HG03064 (cell line): ENCODE measurements around the gene RHOT1.
"Not testable (repeated sequence)": the region's sequence is repeated elsewhere in the genome, so short reads cannot be mapped to it uniquely, and the experiment has no call there.

Source experiments
- ATAC-seq: cut with Tn5 transposase; IDR thresholded peaks from one replicate; pipeline ENCODE4 v1.9.1; 2021; ENCODE audit warnings: low read depth; ENCODE audit not compliant: unreplicated experiment

Gene RHOT1

GRCh38 chr17:32142038-32142856 lies at the start of gene RHOT1:
TSS of gene RHOT1 (plus strand) at chr17:32142502. CDS start at chr17:32142693, 191 bp downstream.
- peak; percentile 62 for ATAC-seq

DNA sequence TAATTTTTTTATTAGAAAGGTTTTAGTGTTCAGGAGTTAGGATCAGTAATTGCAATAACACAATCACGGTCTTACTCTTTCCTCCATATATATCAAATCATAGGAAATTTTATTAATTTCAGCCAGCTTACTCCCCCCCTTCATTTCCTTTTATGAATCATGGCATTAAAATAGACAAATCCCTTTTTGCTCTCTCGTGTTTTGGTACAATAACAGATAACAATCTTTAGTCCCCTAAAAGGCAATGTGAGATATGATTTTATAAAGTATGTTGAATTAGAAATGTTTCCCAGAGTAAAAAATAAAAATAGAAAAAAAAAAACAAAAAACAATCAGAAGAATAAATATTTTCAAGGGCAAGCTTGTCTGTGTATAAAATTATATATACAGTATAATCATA lies 42.6 kb upstream of the RHOT1 start:
- no peak for ATAC-seq

- not testable (repeated sequence) for ATAC-seq
Observed at GRCh38 chr17:32100323-32100722, 42.0 kb upstream of the RHOT1 start.

DNA sequence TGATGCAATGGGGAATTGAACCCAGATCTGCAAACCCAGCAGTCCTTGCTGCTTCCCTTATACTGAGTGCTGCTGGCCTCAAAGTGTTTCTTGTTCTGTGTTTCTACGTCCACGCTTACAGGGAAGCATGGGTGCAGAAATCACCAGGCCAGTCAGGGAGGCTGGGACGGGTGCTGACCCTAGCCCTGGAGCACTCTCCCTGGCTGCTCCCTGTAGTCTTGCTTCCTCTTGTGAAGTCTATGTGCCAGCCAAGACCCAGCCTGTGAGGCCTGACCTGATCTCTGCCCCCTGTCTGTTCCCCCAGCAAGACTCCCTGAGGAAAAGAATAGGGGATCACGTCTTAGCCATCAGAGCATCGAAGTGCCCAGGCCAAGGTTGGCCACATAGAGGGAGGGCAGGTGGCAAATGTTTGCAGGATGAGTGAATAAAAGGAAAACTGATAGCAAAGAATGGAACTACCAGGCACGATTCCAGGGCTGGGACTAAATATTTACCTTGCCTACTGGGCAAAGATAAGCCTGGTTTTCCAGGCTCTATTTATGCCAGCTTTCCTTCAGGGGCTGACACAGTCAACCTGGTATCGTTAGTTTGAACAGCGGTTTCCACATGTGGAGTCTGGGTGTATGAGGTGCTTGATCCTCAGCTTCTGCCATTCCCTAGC lies 41.2 kb upstream of the RHOT1 start:
- ATAC-seq = no peak

GRCh38 chr17:32102172-32102571 lies 40.1 kb upstream of the RHOT1 start:
- ATAC-seq = no peak

DNA sequence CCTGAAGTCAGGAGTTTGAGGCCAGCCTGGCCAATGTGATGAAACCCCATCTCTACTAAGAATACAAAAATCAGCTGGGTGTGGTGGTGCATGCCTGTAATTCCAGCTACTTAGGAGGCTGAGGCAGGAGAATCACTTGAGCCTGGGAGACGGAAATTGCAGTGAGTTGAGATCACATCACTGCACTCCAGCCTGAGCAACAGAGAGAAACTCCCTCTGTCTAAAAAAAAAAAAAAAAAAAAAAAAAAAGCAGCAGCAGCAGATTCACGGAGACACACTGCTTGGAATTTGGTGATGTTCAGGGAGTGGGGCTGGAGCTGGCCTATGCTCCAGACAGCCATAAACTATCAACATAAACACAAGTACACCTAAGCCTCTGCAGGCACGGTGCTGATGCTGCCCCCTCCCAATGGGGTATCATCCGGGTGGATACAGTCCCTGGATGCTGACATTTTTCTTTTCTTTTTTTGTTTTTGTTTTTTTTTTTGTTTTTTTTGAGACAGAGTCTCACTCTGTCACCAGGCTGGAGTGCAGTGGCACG lies 39.6 kb upstream of the RHOT1 start:
- no peak for ATAC-seq

DNA sequence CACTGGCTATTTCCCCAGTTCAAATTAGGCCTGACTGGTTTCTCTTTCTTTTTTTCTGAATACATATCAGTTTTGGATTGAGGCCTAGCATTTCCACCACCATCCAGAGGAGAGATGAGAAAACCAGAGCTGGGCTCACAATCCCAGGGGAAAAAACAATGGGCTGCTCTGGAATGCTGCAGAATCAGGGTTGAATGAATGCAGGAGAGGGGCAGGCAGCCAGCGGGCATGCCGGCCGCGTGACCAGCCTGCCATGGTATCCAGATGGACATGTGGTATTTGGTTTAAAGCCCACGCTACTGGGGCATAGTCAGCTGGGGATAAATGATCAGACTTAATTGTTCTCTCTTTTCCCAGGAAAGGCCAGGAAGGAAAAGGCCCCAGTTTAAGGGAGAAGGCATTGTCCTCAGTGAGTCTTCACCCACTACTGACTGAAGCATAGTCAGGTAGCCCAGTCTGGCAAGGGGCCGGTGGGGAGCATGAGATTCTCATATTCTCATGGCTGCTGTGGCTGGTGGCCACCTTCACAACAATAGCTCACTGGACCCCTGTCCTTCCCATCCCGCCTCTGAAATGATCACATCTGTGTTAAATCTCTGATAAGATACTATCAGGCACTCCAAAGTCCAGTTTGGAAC lies 38.7 kb upstream of the RHOT1 start:
- no peak for ATAC-seq

GRCh38 chr17:32104158-32104557 lies 38.1 kb upstream of the RHOT1 start:
- ATAC-seq = no peak

DNA sequence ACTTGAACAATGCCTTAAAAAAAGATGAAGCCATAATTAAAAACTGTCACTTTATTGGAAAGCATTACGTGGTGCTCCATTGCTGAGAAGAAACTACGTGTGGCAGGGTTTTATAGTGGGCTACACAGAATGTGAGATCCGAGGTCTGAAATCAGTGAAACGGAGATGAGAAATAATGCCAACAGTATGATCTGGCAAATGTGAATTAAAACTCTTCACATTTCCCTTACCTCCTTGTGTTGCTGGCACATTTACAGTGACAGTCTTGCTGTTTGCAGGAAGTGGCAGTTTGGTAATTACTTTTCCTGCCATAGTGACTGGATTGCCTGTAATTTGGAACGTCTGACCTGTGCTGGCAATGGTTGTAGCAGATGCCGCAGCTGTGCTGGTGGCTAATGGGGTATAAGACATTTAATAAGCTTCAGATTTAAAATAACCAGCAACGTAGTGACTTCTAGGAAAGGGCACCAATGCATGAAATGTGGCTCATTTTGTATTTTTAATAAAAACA lies 35.8 kb upstream of the RHOT1 start:
- ATAC-seq = not testable (repeated sequence)

DNA sequence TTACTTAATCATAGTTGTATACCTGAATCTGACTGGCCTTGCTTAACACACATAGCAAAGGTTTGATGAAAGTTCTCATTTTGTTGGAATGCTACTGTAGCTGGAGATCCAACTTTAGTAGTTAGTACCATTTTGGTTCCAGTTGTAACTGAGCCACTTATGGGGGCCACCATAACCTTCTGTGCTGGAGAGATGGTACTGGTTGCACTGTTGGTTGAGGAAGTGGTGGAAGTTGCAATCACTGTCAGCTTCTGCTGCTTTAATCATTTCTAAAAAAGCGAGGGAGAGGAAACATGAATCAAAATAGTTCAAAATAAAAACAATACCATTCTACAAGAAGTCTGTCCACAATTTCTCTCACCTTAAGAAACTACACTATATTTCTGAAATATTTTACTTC lies 35.1 kb upstream of the RHOT1 start:
- not testable (repeated sequence) for ATAC-seq

DNA sequence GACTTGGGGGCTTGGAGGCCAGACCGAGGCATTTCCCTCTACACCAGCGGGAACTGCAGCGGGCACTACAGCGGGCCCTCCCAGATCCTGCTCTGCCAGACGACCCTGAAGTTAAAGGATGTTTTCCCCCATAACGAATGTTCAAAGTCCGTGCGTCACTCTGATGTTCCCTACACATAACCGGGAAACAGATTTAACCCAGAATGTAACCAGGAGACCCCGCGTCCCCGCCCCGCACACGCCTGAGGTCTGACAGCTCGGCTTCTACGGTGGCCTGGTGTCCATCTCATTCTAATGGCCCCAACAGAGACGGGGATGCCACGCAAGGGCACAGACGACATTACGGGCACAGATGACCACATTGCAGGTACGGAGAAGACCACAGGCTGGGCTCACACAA lies 31.7 kb upstream of the RHOT1 start:
- no peak for ATAC-seq

DNA sequence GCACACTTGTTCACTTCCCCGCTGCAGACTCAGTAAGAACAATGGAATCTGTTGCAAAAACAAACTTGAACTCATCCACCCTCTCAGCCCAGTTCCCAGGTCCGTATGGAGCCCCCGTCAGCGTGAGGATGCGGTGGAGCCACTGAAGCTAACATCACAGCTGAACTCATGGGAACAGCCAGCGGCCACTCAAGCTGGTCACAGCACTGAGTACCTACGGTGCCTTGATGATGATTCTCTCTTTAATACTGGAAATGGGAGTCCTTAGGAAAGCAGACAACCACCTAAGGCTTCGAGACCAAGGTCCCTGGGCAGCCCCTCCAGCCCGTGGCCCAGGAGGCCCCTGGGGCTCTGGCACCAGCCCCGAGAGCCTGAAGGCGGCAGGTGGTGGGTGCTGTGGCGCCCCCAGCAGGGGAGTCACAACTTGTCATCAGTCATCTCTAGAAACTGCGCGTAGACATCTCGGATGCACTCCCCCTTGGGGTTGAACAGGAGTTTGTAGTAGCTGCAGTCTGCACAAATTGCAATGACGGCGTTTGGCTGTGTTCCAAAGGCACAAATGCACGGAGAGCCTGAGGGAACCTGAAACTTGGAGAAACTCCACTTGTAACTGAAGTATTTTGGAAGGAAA lies 31.0 kb upstream of the RHOT1 start:
- no peak for ATAC-seq

GRCh38 chr17:32112416-32112815 lies 29.9 kb upstream of the RHOT1 start:
- ATAC-seq = no peak

GRCh38 chr17:32114536-32114935 lies 27.8 kb upstream of the RHOT1 start:
- ATAC-seq = no peak

GRCh38 chr17:32115546-32115945 lies 26.8 kb upstream of the RHOT1 start:
- not testable (repeated sequence) for ATAC-seq

- ATAC-seq = no peak
Observed at GRCh38 chr17:32116937-32117336, 25.4 kb upstream of the RHOT1 start.

GRCh38 chr17:32117399-32117798 lies 24.9 kb upstream of the RHOT1 start:
- ATAC-seq = no peak

DNA sequence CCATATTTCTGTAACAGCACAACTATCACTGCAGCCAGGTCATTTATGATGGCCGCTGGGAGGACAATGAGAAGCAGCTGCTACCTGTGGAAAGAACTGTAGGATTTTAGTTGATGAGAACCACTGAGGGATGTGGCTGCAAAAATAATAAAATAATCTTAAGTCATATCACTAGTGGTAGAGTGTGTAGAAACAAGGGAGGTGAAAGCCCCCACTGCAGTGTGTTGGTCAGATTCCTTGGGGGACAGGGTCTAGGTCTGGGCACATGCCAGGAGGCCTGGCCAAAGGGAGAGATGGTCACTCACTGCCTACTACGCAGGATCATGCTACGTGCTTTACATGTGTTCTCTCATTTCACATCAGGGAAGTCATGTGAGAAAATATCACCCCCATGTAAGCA lies 24.2 kb upstream of the RHOT1 start:
- ATAC-seq = not testable (repeated sequence)

GRCh38 chr17:32118835-32119234 lies 23.5 kb upstream of the RHOT1 start:
- no peak for ATAC-seq

GRCh38 chr17:32120141-32120540 lies 22.2 kb upstream of the RHOT1 start:
- no peak for ATAC-seq

- no peak for ATAC-seq
Observed at GRCh38 chr17:32120716-32121115, 21.6 kb upstream of the RHOT1 start.
